Keratinocyte (primary cell): Measurements from ENCODE around the gene TOR4A.

Source experiments
- CTCF ChIP-seq, 3 experiments: IDR thresholded peaks in 1 of 3; conservative IDR thresholded peaks in 1 of 3; optimal IDR thresholded peaks in 1 of 3; 2 replicates in 2 of 3; 3 replicates in 1 of 3; pipeline versions ENCODE3 to v1.5.1; 2011; ENCODE audit warnings: low read length in 3 of 3, mild to moderate bottlenecking in 3 of 3, moderate library complexity in 2 of 3, control low read depth in 1 of 3, inconsistent platforms in 1 of 3; ENCODE audit not compliant: insufficient read depth in 2 of 3; ENCODE audit errors: extremely low read depth in 1 of 3
- EZH2 ChIP-seq: IDR thresholded peaks from one replicate; pipeline ENCODE4 v1.6.1; 2012; ENCODE audit warnings: inconsistent platforms, mild to moderate bottlenecking, low read length, moderate library complexity

DNA sequence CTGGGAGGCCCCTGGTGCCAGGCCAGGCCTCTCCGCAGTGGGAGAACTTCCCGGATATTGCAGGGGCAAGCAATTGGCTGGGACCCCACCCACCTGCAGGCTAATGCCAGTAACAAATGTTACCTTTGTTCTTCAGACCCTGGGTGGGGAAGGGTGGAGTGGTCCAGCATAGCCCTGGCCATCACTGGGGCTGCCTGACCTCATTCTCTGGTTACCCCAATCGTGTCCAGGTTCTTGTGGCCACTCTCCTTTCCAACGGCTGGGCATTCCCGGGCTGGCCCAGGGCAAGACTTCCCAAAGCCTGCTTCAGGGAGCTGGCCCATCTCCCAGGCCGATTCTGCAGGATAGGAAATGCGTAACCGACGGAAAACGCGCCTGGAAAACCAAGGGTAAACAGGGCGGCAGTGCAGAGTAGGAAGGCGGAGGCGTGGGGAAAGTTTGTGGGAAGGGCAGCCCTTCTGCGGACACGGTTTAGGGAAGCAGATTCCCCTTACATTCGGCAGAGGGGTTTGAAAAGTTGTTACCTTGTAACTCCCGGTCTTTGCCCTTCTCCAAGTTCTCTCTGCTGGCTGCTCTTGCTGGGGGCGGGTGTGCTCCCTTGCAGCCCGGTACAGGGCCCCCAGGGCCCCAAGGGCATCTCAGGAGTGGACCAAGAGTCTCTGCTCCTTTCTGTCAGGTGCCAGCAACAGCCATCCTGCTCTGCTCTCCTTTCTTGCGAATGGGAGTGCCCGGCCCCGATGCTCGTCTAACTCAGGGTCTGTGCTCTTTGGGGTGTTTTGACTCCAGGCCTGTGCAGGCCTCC lies 21.1 kb downstream of the TOR4A start:
- TF ChIP-seq CTCF (optimal IDR thresholded peaks at IDR 0.05 in 1 of 3, IDR thresholded peaks at IDR 0.05 in 1 of 3, conservative IDR thresholded peaks at IDR 0.05 in 1 of 3; ENCODE audit: extremely low read depth in 1 of 3, insufficient read depth in 2 of 3, low read length in 3 of 3) (no peak), EZH2 (no peak)
